Breast epithelium (tissue), 4 donors: ENCODE data around the gene ANKRD11. TPM values are rescaled to one million over a fixed set of nuclear protein-coding genes. Genes with fewer than 3 reads are reported as not detected.

Source experiments
- DNase-seq, 2 donors: peaks; one replicate each; pipeline ENCODE4 v3.0.0-alpha.2; 2019; ENCODE audit warnings: low spot score in 2 of 2
- H3K27ac ChIP-seq, 2 donors: fragments of 200-600 bp; sonication (generic) in 1 of 2; one replicate each; pipeline ENCODE4 v1.5.1; 2016 to 2019; ENCODE audit warnings: mild to moderate bottlenecking in 1 of 2
- H3K27me3 ChIP-seq, 2 donors: fragments of 200-600 bp; sonication (generic) in 1 of 2; one replicate each; pipeline versions ENCODE4 v1.5.1 to v1.6.0; 2017 to 2019; ENCODE audit warnings: control low read depth in 1 of 2, mild to moderate bottlenecking in 1 of 2
- H3K36me3 ChIP-seq: fragments of 200-600 bp; one replicate; pipeline ENCODE4 v1.5.1; 2019
- H3K4me1 ChIP-seq, 2 donors: fragments of 200-600 bp; sonication (generic); one replicate each; pipeline ENCODE4 v1.5.1; 2016 to 2019; ENCODE audit warnings: control low read depth in 1 of 2
- H3K4me3 ChIP-seq, 3 donors: fragments of 200-600 bp; sonication (generic); 1 replicate in 2 of 3; 2 replicates in 1 of 3; pipeline ENCODE4 v1.5.1; 2016 to 2019; ENCODE audit warnings: mild to moderate bottlenecking in 3 of 3, moderate library complexity in 2 of 3
- H3K9me3 ChIP-seq, 2 donors: fragments of 200-600 bp; sonication (generic) in 1 of 2; one replicate each; pipeline ENCODE4 v1.5.1; 2016 to 2019; ENCODE audit warnings: control low read depth in 1 of 2
- CTCF ChIP-seq, 3 donors: fragments of 450-650 bp; IDR thresholded peaks; one replicate each; pipeline ENCODE4 v1.5.1; 2016 to 2017; ENCODE audit warnings: antibody characterized with exemption in 3 of 3, mild to moderate bottlenecking in 3 of 3, moderate library complexity in 3 of 3
- POLR2A ChIP-seq: fragments of 450-650 bp; IDR thresholded peaks from one replicate; pipeline ENCODE4 v1.6.1; 2016; ENCODE audit warnings: antibody characterized with exemption, mild to moderate bottlenecking, moderate library complexity
- POLR2AphosphoS5 ChIP-seq, 3 donors: sonication (generic); formaldehyde crosslinking; IDR thresholded peaks; one replicate each; pipeline ENCODE4 v1.6.1; 2017; ENCODE audit warnings: antibody characterized with exemption in 3 of 3
- intact Hi-C: fragments of 100-400 bp; cut with DNase I; formaldehyde crosslinking; loops from one replicate; pipeline ENCODE4 v1.15.1; 2023; ENCODE audit warnings: low total_unique reads
- total RNA-seq, 3 donors: library from RNA; depleted of rRNA; stranded (reverse); fragments of >200 nt; gene quantifications; one replicate each; pipeline ENCODE4 v1.1.0, GENCODE V29; 2016

The ANKRD11 gene
- total RNA-seq, 3 donors from 2014 or later = 64.0 to 79.0 (median 69.2) TPM

DNA sequence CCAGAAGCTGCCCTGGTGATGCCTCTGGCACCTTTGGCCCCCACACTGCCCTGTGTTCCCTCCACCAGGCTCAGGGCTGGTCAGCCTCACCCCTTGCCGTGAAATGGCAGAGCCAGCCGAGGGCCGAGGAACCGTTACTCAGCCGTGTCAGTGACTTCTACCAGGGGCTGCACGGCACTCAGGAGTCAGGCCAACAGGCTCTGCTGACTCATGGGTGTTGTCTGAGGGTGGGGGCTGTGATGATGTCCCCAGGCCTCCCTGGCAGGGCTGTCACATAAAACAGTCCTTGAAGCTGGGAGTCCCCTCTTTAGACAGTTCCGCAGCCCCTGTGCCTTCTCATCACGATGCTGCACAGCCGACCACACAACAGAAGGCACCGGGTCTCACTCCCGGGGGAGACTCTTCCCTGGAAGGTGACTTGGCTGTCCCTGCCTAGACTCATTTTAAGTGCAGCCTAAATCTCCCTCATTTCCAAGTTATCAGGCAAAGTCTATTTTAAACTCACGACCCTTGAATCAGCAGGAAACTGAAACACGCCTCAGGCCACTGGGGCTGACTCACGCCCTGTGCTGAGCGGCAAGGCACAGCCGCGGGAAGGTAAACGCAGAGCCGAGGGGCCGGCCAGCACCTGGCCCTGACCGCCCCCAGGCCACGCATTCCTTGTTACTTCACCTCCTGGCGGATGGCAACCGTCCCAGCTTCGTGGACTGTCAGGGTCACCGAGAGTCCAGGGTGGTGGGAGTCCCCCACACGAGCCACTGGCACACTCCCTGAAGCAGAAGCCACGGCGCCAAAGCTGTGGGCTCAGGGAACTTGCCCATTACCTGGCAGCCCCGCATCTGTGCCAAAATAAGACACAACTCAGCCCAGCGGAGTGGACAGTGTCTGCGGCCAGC is 170.2 kb downstream of the ANKRD11 start:
- no peaks in the 10 kb centered on the region for H3K27me3 ChIP-seq
- H3K9me3 ChIP-seq = no peaks in the 10 kb centered on the region
- H3K4me3 ChIP-seq = peak overlapping the region; percentile 13 to 49 (median 15)
- intact Hi-C loops = no loop called here
- H3K27ac ChIP-seq = peak overlapping the region; percentile 23 to 32
- H3K36me3 ChIP-seq = no peaks in the 10 kb centered on the region
- DNase-seq = peak in 1 of 2 donors; percentile 28
- H3K4me1 ChIP-seq = peaks cover 9 to 28% of the 10 kb centered on the region in 2 donors
- no peak for TF ChIP-seq POLR2AphosphoS5 (IDR thresholded peaks at IDR 0.05)
- no peak for TF ChIP-seq POLR2A
- no peak for TF ChIP-seq CTCF (IDR thresholded peaks at IDR 0.05)

DNA sequence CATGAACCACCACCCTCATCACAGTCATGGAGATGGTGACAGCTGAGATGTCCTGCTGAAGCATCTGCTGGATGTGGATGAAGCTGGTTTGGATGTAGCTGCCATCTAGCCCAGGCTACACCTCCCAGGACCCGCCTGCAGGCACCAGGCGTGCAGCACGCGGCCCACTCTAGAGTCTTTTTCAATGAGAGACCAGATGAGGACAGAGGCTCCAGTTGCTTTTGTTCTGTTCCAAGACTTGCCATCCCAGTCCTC is 170.8 kb downstream of the ANKRD11 start:
- no peak for DNase-seq
- H3K27ac ChIP-seq = peak overlapping the region in 1 of 2 donors; percentile 32
- H3K9me3 ChIP-seq = no peaks in the 10 kb centered on the region
- no peaks in the 10 kb centered on the region for H3K27me3 ChIP-seq
- peaks cover 15 to 25% of the 10 kb centered on the region in 2 donors for H3K4me1 ChIP-seq
- TF ChIP-seq POLR2AphosphoS5 (IDR thresholded peaks at IDR 0.05) (no peak), CTCF (IDR thresholded peaks at IDR 0.05) (no peak), POLR2A (no peak)
- intact Hi-C loops = no loop called here
- H3K36me3 ChIP-seq = no peaks in the 10 kb centered on the region
- peak overlapping the region in 1 of 3 donors; percentile 49 for H3K4me3 ChIP-seq

DNA sequence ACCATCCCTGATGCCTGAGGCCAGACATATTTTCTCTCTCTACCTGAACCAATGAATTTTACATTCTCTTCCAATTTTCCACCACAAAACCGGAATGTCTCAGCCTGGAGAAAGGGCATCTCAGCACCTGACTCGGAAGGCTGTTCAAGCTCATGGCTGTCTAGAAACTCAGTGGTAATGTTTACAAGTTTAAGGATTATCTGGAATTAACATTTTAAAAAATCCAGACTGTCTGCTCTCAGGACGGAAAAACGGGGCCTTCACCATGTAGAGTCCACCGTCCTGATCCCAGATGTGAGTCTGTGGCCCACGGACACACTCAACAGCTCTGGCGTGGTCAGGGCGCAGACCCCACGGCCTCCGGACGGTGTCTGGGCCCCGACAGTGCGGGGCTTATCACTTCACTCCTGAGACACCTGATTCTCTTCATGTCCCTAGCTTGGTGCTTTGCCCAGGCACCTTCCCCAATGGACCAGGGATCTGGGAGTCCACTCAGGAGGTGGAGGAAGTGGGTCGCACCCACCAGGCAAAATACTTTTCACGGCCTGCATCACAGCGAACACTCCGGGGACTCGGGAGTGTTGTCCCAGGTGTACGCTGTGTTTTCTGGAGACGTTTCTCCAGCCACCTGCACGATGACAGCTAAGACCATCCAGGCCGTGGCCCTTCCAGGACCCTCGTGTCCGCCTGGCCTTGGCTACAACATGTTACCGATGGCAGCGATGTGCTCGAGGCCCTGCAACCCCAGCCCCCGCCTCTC is 171.3 kb downstream of the ANKRD11 start:
- no peaks in the 10 kb centered on the region for H3K27me3 ChIP-seq
- H3K4me3 ChIP-seq = no peak overlapping the region
- no peak overlapping the region for H3K27ac ChIP-seq
- no peak for DNase-seq
- H3K36me3 ChIP-seq = no peaks in the 10 kb centered on the region
- H3K4me1 ChIP-seq = peaks cover 15 to 25% of the 10 kb centered on the region in 2 donors
- TF ChIP-seq POLR2A (no peak), CTCF (IDR thresholded peaks at IDR 0.05) (no peak), POLR2AphosphoS5 (IDR thresholded peaks at IDR 0.05) (no peak)
- H3K9me3 ChIP-seq = no peaks in the 10 kb centered on the region
- intact Hi-C loops = no loop called here

DNA sequence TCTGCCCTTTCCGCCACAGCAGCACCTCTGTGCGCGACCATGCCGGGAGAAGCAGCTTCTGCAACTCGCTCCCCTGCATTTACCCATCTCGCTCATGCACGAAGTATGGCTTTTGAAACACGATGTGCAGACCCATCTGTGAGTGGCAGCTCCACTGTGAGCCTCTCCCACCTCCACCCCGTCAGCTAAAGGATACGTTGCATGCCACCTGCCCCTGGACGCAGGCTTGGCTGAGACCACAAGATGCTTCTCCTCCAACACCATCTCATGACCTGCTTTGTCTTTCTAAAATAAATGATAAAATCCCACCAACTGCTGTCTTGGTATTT is 172.0 kb downstream of the ANKRD11 start:
- TF ChIP-seq POLR2AphosphoS5 (IDR thresholded peaks at IDR 0.05) = no peak
- TF ChIP-seq CTCF (IDR thresholded peaks at IDR 0.05) = no peak
- H3K36me3 ChIP-seq = no peaks in the 10 kb centered on the region
- H3K4me3 ChIP-seq = no peak overlapping the region
- H3K27ac ChIP-seq = no peak overlapping the region
- H3K4me1 ChIP-seq = peaks cover 15 to 25% of the 10 kb centered on the region in 2 donors
- H3K27me3 ChIP-seq = no peaks in the 10 kb centered on the region
- intact Hi-C loops = no loop called here
- H3K9me3 ChIP-seq = no peaks in the 10 kb centered on the region
- no peak for DNase-seq

DNA sequence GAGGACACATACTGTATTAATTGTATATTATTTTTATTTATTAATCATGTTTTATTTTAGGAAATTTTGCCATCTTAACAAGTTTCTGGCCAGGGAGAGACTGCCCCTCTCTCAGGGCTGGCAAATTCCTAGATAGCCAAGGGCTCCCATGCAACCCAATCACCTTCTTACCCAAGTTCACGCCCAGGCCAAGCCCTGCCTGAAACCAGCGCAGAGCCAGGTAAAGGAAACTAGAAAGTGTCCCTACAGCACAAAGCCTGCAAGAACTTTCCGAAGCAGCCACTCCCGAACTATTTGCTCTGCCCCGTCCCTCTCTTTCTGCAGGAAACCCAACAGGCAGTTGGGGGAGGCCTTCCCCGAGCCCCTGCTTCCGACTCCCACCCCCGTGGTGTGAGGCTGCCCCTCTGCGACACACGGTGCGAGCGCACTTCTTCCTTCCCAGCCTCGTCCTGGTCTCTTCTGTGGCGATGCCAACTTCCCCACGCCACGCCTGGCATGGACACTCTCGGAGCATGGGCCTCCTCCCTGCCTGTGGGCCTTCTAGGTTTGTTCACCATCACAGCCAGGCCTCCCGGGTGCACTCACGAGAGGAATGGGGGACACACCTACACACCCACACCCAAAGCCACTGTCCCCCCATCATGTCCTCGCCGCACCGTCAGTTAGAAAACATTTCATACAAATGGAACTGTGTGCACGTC is 172.5 kb downstream of the ANKRD11 start:
- TF ChIP-seq POLR2A (no peak), CTCF (IDR thresholded peaks at IDR 0.05) (no peak), POLR2AphosphoS5 (IDR thresholded peaks at IDR 0.05) (no peak)
- intact Hi-C loops = no loop called here
- Histone ChIP-seq H3K4me1 (peaks cover 15 to 25% of the 10 kb centered on the region in 2 donors), H3K27ac (no peak overlapping the region), H3K36me3 (no peaks in the 10 kb centered on the region), H3K27me3 (no peaks in the 10 kb centered on the region), H3K9me3 (no peaks in the 10 kb centered on the region), H3K4me3 (no peak overlapping the region)
- DNase-seq = no peak
